ENCODE results near the gene ADCY9. TPM values are rescaled to one million over a fixed set of nuclear protein-coding genes. Genes with fewer than 3 reads are reported as not detected.

ADCY9 gene
- polyA plus RNA-seq, 1 donor from 2014 or later: 6.3 TPM

DNA sequence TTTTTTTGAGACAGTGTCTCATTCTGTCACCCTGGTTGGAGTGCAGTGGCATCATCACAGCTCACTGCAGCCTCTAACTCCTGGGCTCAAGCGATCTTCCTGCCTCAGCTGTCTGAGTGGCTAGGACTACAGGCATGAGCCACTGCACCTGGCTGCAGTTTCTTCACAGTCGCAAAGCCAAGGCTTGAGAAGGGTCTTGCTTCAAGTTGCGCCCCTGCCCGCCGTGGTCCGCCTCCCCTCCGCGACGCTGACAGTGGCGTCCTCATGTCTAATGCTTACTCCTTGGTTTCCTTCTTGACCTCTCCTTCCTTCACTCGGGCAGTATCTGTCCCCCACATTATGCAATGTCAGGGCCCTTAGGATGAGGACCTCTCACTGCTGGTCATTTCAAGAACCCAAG lies 112.7 kb downstream of the ADCY9 start:
- H3K27ac ChIP-seq (ENCODE audit: low read length): no peak overlapping the region
- no peak overlapping the region for H2AFZ ChIP-seq (ENCODE audit: low read depth, low read length)
- no peaks in the 10 kb centered on the region for H3F3A ChIP-seq (ENCODE audit: insufficient read depth, low read length, poor library complexity, severe bottlenecking)
- no peak overlapping the region for H3K9ac ChIP-seq (ENCODE audit: low read length)
- no peaks in the 10 kb centered on the region for H3K27me3 ChIP-seq (ENCODE audit: insufficient read depth, low read depth, low read length)
- no peaks in the 10 kb centered on the region for H3K79me2 ChIP-seq (replicated peaks; ENCODE audit: insufficient read depth, low read length)
- H3K4me3 ChIP-seq (ENCODE audit: low read length): no peak overlapping the region
- H3K36me3 ChIP-seq (ENCODE audit: insufficient read depth, low read length): no peaks in the 10 kb centered on the region
- no peak overlapping the region for H3K4me2 ChIP-seq (ENCODE audit: low read length)
- TF ChIP-seq, protein P1, sequence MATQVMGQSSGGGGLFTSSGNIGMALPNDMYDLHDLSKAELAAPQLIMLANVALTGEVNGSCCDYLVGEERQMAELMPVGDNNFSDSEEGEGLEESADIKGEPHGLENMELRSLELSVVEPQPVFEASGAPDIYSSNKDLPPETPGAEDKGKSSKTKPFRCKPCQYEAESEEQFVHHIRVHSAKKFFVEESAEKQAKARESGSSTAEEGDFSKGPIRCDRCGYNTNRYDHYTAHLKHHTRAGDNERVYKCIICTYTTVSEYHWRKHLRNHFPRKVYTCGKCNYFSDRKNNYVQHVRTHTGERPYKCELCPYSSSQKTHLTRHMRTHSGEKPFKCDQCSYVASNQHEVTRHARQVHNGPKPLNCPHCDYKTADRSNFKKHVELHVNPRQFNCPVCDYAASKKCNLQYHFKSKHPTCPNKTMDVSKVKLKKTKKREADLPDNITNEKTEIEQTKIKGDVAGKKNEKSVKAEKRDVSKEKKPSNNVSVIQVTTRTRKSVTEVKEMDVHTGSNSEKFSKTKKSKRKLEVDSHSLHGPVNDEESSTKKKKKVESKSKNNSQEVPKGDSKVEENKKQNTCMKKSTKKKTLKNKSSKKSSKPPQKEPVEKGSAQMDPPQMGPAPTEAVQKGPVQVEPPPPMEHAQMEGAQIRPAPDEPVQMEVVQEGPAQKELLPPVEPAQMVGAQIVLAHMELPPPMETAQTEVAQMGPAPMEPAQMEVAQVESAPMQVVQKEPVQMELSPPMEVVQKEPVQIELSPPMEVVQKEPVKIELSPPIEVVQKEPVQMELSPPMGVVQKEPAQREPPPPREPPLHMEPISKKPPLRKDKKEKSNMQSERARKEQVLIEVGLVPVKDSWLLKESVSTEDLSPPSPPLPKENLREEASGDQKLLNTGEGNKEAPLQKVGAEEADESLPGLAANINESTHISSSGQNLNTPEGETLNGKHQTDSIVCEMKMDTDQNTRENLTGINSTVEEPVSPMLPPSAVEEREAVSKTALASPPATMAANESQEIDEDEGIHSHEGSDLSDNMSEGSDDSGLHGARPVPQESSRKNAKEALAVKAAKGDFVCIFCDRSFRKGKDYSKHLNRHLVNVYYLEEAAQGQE (IDR thresholded peaks at IDR 0.05; ENCODE audit: borderline replicate concordance): no peak
- TF ChIP-seq, protein P2, sequence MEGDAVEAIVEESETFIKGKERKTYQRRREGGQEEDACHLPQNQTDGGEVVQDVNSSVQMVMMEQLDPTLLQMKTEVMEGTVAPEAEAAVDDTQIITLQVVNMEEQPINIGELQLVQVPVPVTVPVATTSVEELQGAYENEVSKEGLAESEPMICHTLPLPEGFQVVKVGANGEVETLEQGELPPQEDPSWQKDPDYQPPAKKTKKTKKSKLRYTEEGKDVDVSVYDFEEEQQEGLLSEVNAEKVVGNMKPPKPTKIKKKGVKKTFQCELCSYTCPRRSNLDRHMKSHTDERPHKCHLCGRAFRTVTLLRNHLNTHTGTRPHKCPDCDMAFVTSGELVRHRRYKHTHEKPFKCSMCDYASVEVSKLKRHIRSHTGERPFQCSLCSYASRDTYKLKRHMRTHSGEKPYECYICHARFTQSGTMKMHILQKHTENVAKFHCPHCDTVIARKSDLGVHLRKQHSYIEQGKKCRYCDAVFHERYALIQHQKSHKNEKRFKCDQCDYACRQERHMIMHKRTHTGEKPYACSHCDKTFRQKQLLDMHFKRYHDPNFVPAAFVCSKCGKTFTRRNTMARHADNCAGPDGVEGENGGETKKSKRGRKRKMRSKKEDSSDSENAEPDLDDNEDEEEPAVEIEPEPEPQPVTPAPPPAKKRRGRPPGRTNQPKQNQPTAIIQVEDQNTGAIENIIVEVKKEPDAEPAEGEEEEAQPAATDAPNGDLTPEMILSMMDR (IDR thresholded peaks at IDR 0.05; ENCODE audit: poor library complexity, severe bottlenecking): no peak
- TF ChIP-seq TAF1 (IDR thresholded peaks at IDR 0.05; ENCODE audit: low read depth) (no peak), RAD21 (conservative IDR thresholded peaks at IDR 0.05) (no peak), EP300 (conservative IDR thresholded peaks at IDR 0.05; ENCODE audit: poor library complexity, severe bottlenecking) (no peak), EZH2 (IDR thresholded peaks at IDR 0.05; ENCODE audit: borderline replicate concordance, insufficient read depth, low read length, poor library complexity, severe bottlenecking) (no peak), POLR2AphosphoS5 (IDR thresholded peaks at IDR 0.05) (no peak)
- no peaks in the 10 kb centered on the region for H4K20me1 ChIP-seq (ENCODE audit: insufficient read depth)
- no peaks in the 10 kb centered on the region for H3K9me3 ChIP-seq (ENCODE audit: low read length)
- no peaks in the 10 kb centered on the region for H3K9me2 ChIP-seq (ENCODE audit: insufficient read depth, low read length)

DNA sequence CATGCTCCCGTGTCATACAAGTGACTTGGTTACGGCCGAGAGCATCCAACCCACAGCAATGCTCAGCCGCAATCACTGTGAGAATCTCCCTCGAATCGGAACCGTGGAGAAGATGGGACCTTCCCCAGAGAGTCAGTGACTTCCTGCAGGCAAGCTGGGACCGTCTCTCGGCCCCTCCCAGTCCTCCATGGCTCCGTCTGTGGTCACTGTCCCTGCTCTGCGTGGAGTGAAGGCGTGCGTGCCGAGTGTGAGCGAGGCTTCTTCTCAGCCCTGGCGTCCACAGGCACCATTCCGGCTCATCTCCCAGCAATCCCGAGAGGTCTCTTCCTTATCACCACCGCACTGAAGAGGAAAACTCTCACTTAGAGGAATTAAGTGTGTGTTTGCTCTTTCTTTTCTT lies 113.1 kb downstream of the ADCY9 start:
- H3K4me2 ChIP-seq (ENCODE audit: low read length): no peak overlapping the region
- no peaks in the 10 kb centered on the region for H3K79me2 ChIP-seq (replicated peaks; ENCODE audit: insufficient read depth, low read length)
- H3K9me3 ChIP-seq (ENCODE audit: low read length): no peaks in the 10 kb centered on the region
- H3K27ac ChIP-seq (ENCODE audit: low read length): no peak overlapping the region
- no peak overlapping the region for H2AFZ ChIP-seq (ENCODE audit: low read depth, low read length)
- TF ChIP-seq, protein P2 (IDR thresholded peaks at IDR 0.05; ENCODE audit: poor library complexity, severe bottlenecking): no peak
- TF ChIP-seq RAD21 (conservative IDR thresholded peaks at IDR 0.05) (no peak), SMC3 (conservative IDR thresholded peaks at IDR 0.05; ENCODE audit: poor library complexity) (no peak), MXI1 (conservative IDR thresholded peaks at IDR 0.05; ENCODE audit: poor library complexity, severe bottlenecking) (no peak), POLR2AphosphoS5 (IDR thresholded peaks at IDR 0.05) (no peak), EP300 (conservative IDR thresholded peaks at IDR 0.05; ENCODE audit: poor library complexity, severe bottlenecking) (no peak), EZH2 (IDR thresholded peaks at IDR 0.05; ENCODE audit: borderline replicate concordance, insufficient read depth, low read length, poor library complexity, severe bottlenecking) (no peak), TAF1 (IDR thresholded peaks at IDR 0.05; ENCODE audit: low read depth) (no peak)
- TF ChIP-seq, protein P1 (IDR thresholded peaks at IDR 0.05; ENCODE audit: borderline replicate concordance): no peak
- H3K9me2 ChIP-seq (ENCODE audit: insufficient read depth, low read length): no peaks in the 10 kb centered on the region
- H3F3A ChIP-seq (ENCODE audit: insufficient read depth, low read length, poor library complexity, severe bottlenecking): no peaks in the 10 kb centered on the region
- no peak overlapping the region for H3K9ac ChIP-seq (ENCODE audit: low read length)
- no peaks in the 10 kb centered on the region for H3K36me3 ChIP-seq (ENCODE audit: insufficient read depth, low read length)
- no peaks in the 10 kb centered on the region for H3K27me3 ChIP-seq (ENCODE audit: insufficient read depth, low read depth, low read length)
- H4K20me1 ChIP-seq (ENCODE audit: insufficient read depth): no peaks in the 10 kb centered on the region
- no peak overlapping the region for H3K4me3 ChIP-seq (ENCODE audit: low read length)

Measured in neural cell (in vitro differentiated cells).